ENCODE data around the gene EPS8L3.
"Not testable (repeated sequence)": the region's sequence is repeated elsewhere in the genome, so short reads cannot be mapped to it uniquely, and the experiment has no call there.

The EPS8L3 gene

DNA sequence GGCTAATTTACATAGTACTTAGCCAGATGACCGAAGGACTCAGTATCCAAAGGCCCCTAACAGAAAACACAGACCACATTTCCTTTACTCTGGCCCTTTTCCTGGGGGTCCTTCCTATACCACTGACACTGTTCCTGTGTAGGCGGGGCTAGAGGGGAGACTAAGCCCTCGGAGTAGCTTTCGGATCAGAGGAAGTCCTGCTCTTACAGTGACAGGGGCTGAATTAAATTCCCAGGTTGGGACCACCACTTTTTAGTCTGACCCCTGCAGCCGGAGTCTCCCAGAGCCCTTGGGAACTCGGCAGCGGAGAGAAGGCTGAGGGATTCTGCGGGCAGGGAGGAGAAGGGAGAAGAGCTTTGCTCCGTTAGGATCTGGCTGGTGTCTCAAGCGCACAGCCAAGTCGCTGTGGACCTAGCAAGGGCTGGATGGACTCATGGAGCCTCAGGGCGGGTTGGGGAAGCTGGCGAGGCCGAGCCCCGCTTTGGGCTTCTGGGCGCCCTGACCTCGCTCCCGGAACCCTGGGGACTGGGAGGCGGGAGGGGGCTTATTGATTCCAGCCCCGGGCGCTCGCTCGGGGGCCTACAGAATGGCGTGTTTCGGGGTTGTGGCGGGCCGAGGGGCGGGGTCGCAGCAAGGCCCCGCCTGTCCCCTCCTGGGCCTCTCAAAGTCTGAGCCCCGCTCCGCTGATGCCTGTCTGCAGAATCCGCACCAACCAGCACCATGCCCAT is 52.0 kb downstream of the EPS8L3 start, which contains the start of gene GSTM5:
Gene GSTM5, plus strand, starts transcription at position 659 of the 728 bp plus-strand sequence. Its CDS starts 62 bp downstream, at position 721.
- DNase-seq (ENCODE audit: low read depth in 2 of 2) = not testable (repeated sequence)

DNA sequence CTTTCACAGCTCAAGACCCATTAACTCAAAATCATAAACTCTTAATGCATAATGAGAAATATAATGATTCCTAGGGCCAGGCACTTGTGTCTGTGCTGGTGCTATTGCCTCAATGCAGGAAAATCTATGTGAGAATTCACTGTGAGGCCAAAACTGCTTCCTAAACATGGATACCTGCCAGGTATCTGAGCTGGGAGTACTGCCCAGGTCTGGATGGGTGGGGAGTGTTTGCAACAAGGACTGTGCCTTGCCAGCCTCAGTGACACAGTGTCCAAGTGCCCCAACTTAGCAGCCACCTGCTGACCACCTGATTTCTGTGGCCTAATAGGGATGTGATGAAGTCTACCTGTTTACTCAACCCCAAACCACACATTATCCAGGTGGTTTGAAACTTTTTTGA is 53.9 kb downstream of the EPS8L3 start:
- not testable (repeated sequence) for DNase-seq (ENCODE audit: low read depth in 2 of 2)

DNA sequence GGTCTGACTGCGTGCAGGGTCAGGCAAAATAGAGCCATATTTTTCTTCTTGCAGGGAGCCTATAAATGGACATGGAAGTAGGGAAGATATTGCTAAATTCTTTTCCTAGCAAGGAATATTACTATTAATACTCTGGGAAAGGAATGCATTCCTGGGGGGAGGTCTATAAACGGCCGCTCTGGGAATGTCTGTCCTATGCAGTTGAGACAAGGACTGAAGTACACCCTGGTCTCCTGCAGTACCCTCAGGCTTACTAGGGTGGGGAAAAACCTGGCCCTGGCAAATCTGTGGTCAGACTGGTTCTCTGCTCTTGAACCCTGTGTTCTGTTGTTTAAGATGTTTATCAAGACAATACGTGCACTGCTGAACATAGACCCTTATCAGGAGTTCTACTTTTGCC is 54.8 kb downstream of the EPS8L3 start:
- DNase-seq (ENCODE audit: low read depth in 2 of 2) = not testable (repeated sequence)

DNA sequence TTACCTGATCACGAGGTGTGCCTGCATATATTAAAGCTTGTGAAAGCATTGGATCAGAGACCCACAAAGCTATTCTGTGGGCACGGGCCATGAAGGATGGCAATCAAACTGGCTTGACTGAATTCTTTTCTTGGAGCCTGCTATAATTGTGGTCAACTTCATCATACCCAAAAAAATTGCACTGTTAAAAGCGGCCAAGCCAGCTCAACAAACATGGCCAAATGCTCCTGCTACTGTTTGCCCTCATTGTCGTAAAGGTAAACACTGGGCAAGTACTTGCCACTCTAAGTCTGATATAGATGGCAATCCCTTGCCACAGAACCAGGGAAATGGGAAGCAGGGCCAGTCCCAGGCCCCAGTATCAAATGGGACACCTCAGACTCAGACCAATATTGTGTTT is 58.3 kb downstream of the EPS8L3 start:
- DNase-seq (ENCODE audit: low read depth in 2 of 2) = no peak

DNA sequence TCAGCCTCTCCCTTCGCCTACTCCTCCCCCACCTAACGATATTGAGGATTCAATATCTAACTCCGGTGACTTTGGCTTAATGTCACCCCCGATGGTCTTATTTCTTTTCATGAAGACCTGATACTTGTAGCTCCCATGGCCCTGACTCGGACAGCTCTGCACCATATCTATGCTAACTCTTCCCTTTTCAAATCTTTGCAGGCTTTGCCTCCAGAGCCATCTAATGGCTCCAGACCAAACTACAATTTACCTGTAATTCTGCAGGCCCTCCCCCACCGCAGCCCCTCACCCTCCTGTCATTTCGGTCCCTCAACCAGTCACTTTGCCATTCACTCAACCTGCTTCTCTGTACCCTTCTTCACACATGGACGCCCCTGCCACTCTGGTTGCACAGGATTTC is 59.5 kb downstream of the EPS8L3 start:
- no peak for DNase-seq (ENCODE audit: low read depth in 2 of 2)

DNA sequence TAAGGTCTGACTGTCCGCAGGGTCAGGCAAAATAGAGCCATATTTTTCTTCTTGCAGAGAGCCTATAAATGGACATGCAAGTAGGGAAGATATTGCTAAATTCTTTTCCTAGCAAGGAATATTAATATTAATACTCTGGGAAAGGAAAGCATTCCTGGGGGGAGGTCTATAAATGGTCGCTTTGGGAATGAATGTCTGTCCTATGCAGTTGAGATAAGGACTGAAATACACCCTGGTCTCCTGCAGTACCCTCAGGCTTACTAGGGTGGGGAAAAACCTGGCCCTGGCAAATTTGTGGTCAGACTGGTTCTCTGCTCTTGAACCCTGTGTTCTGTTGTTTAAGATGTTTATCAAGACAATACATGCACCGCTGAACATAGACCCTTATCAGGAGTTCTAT is 60.8 kb downstream of the EPS8L3 start:
- not testable (repeated sequence) for DNase-seq (ENCODE audit: low read depth in 2 of 2)

Data from activated CD8-positive, alpha-beta memory T cell treated with anti-CD3 and anti-CD28 coated beads for 4 hours (primary cell).